ENCODE measurements around the gene CD37.
"Not testable (repeated sequence)": the region's sequence is repeated elsewhere in the genome, so short reads cannot be mapped to it uniquely, and the experiment has no call there.

The CD37 gene, protein sequence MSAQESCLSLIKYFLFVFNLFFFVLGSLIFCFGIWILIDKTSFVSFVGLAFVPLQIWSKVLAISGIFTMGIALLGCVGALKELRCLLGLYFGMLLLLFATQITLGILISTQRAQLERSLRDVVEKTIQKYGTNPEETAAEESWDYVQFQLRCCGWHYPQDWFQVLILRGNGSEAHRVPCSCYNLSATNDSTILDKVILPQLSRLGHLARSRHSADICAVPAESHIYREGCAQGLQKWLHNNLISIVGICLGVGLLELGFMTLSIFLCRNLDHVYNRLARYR

GRCh38 chr19:49335071-49335783, at the start of gene CD37:
CD37 (plus strand) TSS chr19:49335406; CDS start chr19:49335541, 135 bp downstream.
- DNase-seq (ENCODE audit: low read depth): peak; percentile 59
- TF ChIP-seq, protein P1, sequence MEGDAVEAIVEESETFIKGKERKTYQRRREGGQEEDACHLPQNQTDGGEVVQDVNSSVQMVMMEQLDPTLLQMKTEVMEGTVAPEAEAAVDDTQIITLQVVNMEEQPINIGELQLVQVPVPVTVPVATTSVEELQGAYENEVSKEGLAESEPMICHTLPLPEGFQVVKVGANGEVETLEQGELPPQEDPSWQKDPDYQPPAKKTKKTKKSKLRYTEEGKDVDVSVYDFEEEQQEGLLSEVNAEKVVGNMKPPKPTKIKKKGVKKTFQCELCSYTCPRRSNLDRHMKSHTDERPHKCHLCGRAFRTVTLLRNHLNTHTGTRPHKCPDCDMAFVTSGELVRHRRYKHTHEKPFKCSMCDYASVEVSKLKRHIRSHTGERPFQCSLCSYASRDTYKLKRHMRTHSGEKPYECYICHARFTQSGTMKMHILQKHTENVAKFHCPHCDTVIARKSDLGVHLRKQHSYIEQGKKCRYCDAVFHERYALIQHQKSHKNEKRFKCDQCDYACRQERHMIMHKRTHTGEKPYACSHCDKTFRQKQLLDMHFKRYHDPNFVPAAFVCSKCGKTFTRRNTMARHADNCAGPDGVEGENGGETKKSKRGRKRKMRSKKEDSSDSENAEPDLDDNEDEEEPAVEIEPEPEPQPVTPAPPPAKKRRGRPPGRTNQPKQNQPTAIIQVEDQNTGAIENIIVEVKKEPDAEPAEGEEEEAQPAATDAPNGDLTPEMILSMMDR (IDR thresholded peaks at IDR 0.05; ENCODE audit: low read depth, low read length): no peak
- TF ChIP-seq MYC (IDR thresholded peaks at IDR 0.05; ENCODE audit: low read depth, low read length) (0 out of 2 replicates have a peak, but pooled peaks have one; percentile 18), POLR2A (IDR thresholded peaks at IDR 0.05; ENCODE audit: extremely low read depth, insufficient read length) (peak; percentile 20)
- TF ChIP-seq, protein P2, sequence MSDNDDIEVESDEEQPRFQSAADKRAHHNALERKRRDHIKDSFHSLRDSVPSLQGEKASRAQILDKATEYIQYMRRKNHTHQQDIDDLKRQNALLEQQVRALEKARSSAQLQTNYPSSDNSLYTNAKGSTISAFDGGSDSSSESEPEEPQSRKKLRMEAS (IDR thresholded peaks at IDR 0.05; ENCODE audit: low read depth, low read length): no peak
- H3K4me3 ChIP-seq (ENCODE audit: low read depth, low read length): peak within 1 kb of the TSS; percentile 38

DNA sequence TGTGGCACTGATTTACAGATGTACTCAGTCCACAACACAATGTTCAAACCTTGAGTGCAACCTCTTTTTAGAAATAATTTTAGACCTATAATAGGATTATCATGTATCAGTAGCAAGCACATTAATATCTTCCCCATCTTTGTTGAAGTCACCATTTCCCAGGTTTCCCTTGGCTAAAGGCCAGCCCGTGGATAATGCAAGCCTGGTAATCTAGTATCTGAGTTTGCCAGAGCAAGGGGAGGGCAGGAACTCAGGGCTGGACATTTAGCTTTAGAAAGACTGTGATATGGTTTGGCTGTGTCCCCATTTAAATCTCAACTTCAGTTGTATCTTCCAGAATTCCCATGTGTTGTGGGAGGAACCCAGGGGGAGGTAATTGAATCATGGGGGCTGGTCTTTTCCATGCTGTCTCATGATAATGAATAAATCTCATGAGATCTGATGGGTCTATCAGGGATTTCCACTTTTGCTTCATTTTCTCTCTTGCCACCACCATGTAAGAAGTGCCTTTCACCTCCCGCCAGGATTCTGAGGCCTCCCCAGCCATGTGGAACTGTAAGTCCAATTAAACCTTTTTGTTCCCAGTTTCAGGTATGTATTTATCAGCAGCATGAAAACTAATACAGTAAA, 48.0 kb upstream of the CD37 start:
- TF ChIP-seq, protein P2 (IDR thresholded peaks at IDR 0.05; ENCODE audit: low read depth, low read length): no peak
- TF ChIP-seq, protein P1 (IDR thresholded peaks at IDR 0.05; ENCODE audit: low read depth, low read length): no peak
- no peak for TF ChIP-seq POLR2A (IDR thresholded peaks at IDR 0.05; ENCODE audit: extremely low read depth, insufficient read length)
- TF ChIP-seq MYC (IDR thresholded peaks at IDR 0.05; ENCODE audit: low read depth, low read length): no peak
- DNase-seq (ENCODE audit: low read depth): no peak
- H3K4me3 ChIP-seq (ENCODE audit: low read depth, low read length): no peak overlapping the region

GRCh38 chr19:49288205-49288604, 47.0 kb upstream of the CD37 start:
- not testable (repeated sequence) for H3K4me3 ChIP-seq (ENCODE audit: low read depth, low read length); DNase-seq (ENCODE audit: low read depth)

- H3K4me3 ChIP-seq (ENCODE audit: low read depth, low read length); DNase-seq (ENCODE audit: low read depth): not testable (repeated sequence)
Observed at GRCh38 chr19:49289286-49289685, 45.9 kb upstream of the CD37 start.

DNA sequence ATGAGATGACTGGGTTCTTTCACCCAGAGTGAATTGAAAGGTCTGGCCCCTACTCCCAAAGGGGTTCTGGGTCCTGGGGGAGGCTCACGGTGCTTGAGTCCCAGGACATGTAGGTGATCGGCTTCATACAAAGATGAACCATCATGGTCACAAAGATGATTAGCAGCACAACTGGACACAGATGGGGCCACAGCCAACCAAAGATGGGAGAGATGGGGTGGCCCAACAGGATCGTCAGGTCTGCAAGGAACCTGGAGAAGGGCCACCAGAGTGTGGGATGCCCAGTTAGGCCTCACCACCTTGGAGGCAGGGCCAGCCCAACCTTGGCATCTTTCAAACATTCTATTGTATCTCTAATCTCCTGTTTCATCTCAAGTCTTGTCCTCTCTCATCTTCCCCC, 44.7 kb upstream of the CD37 start:
- TF ChIP-seq, protein P2 (IDR thresholded peaks at IDR 0.05; ENCODE audit: low read depth, low read length): no peak
- no peak for TF ChIP-seq POLR2A (IDR thresholded peaks at IDR 0.05; ENCODE audit: extremely low read depth, insufficient read length)
- TF ChIP-seq, protein P1 (IDR thresholded peaks at IDR 0.05; ENCODE audit: low read depth, low read length): no peak
- TF ChIP-seq MYC (IDR thresholded peaks at IDR 0.05; ENCODE audit: low read depth, low read length): no peak
- DNase-seq (ENCODE audit: low read depth): no peak

GRCh38 chr19:49294401-49294800, 40.8 kb upstream of the CD37 start:
- TF ChIP-seq POLR2A (IDR thresholded peaks at IDR 0.05; ENCODE audit: extremely low read depth, insufficient read length) (no peak), MYC (IDR thresholded peaks at IDR 0.05; ENCODE audit: low read depth, low read length) (no peak)
- TF ChIP-seq, protein P1 (IDR thresholded peaks at IDR 0.05; ENCODE audit: low read depth, low read length): no peak
- TF ChIP-seq, protein P2 (IDR thresholded peaks at IDR 0.05; ENCODE audit: low read depth, low read length): no peak
- H3K4me3 ChIP-seq (ENCODE audit: low read depth, low read length): no peak overlapping the region
- DNase-seq (ENCODE audit: low read depth): no peak

More for the DNA sequence above, 44.7 kb upstream of the CD37 start:
- no peak overlapping the region for H3K4me3 ChIP-seq (ENCODE audit: low read depth, low read length)
